GM10266 (cell line): ENCODE data around the gene ANO6.

Experiments
- DNase-seq: peaks from one replicate; pipeline ENCODE4 v3.0.0; 2012; ENCODE audit errors: extremely low spot score
- TF ChIP-seq, protein P1 (sequence below): IDR thresholded peaks from 2 replicates; pipeline ENCODE4 v1.5.1; 2012; ENCODE audit warnings: mild to moderate bottlenecking, low read depth; ENCODE audit not compliant: control insufficient read depth, insufficient read depth; ENCODE audit errors: missing control alignments

ANO6 gene

DNA sequence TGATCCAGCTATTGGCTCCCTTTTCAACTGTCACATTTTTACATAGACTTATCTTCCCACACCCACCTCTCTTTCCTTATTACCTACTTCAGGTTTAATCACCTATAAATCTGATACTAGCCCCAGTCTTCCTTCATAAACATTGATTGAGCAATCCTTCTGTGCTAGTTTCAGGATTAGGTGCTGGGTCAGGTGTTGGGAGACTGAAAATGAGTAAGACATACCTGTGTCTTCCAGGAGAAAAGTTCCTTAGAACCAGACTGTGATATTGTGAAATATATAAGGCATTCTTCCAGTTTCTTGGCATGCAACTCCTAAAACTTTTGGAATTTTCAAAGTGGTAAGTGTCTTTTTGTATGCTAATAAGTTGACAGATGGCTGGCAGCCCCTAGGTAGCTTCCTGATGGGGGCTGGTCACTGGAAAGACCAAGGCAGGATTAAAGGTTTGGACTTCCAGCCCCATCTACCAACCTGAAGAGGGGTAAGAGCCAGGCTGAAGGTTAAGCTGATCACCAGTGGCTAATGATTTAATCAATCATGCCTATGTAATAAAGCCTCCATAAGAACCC is 4.6 kb downstream of the ANO6 start:
- DNase-seq = no peak

DNA sequence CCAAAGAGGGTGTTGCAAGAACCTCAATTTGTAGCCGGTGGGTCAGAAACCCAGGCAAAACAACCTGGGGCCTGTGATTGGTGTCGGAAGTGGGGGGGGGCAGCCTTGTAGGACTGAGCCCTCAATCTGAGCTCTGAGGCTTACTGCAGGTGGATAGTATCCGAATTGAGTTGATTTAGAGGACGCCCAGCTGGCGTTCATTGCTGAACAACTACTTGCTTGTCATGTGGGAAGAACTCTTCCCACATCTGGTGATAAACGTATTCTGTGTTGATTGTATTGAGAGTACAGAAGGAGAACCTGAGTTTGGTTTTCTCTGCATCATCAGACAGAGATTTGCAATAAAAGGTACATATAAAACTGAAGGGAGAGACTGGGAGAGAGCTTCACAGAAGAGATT is 5.1 kb downstream of the ANO6 start:
- TF ChIP-seq, protein P1, sequence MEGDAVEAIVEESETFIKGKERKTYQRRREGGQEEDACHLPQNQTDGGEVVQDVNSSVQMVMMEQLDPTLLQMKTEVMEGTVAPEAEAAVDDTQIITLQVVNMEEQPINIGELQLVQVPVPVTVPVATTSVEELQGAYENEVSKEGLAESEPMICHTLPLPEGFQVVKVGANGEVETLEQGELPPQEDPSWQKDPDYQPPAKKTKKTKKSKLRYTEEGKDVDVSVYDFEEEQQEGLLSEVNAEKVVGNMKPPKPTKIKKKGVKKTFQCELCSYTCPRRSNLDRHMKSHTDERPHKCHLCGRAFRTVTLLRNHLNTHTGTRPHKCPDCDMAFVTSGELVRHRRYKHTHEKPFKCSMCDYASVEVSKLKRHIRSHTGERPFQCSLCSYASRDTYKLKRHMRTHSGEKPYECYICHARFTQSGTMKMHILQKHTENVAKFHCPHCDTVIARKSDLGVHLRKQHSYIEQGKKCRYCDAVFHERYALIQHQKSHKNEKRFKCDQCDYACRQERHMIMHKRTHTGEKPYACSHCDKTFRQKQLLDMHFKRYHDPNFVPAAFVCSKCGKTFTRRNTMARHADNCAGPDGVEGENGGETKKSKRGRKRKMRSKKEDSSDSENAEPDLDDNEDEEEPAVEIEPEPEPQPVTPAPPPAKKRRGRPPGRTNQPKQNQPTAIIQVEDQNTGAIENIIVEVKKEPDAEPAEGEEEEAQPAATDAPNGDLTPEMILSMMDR = no peak
- no peak for DNase-seq

More for the DNA sequence above, 4.6 kb downstream of the ANO6 start:
- TF ChIP-seq, protein P1 = no peak

- TF ChIP-seq, protein P1 = no peak
- no peak for DNase-seq
Observed at GRCh38 chr12:45223868-45224267, 8.0 kb downstream of the ANO6 start.

- no peak for DNase-seq
- TF ChIP-seq, protein P1 = no peak
Observed at GRCh38 chr12:45224311-45224710, 8.4 kb downstream of the ANO6 start.

GRCh38 chr12:45226021-45226420 is 10.1 kb downstream of the ANO6 start:
- DNase-seq = no peak
- TF ChIP-seq, protein P1 = no peak

DNA sequence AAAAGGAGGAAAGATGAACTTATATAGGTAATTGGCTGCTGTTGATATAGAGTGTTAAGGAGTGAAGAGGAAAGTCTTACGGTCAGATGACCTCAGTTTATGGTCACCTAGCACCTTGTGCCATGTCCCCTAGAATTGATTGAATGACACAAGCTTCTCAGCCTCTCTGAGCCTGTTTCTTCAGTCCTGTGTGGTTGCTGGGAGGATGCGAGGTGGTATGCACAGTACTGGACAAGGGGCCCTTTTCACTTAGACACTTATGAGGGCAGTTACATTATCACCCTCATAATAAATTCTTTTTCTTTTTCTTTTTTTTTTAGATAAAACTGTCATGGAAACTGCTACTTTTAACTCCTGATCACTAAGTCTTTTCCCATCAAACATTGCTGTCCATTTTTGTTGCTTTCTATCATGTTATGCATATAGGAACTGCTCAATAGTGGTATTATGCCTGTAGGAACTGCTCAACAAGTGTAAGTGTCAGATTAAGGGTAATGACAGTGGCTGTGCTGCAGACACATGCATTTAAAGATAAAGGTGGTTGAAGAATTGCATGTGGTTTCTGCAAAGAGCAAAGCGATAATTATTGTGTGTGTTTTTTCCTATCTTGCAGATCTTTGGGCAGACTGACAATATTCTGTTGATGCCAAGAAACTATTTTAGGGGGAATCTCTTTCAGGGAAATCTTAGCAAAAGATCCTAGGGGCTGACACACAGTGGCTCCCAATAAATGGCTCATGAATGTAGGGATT is 11.6 kb downstream of the ANO6 start:
- DNase-seq = no peak
- TF ChIP-seq, protein P1 = no peak

DNA sequence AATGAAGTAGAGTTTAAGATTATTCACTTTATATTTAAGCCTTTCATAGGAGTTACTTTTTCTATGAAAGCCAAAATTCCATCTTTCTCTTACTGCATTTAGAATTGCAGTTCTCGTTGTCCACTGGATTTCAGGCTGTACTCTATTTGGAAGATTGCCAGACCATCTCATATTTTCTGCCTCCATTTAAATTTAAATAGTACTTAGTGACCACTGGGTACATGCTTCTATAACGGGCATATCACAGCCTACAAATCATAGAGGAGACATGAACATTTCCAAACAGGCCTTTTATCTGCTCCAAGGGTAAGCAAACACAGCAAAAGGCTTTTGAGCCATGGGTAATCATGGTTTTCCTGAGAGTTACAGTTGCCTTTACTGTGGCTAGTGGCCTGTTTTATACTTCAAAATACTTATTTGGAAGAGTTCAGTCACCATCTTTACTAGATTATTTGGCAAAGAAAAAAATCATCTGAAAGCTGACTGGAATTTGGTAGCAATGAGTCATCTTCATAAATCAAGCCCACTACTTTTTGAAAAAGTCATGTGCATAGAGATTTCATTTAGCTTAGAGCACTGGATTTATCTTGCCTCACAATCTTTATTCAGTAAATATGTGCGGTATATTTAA is 15.7 kb downstream of the ANO6 start:
- TF ChIP-seq, protein P1 = no peak
- no peak for DNase-seq
